Smooth muscle cell (in vitro differentiated cells): ENCODE data around the gene NIF3L1. TPM values are rescaled to one million over a fixed set of nuclear protein-coding genes. Genes with fewer than 3 reads are reported as not detected.

Experiments used
- DNase-seq: peaks from one replicate; lab custom pipeline; 2025; ENCODE audit not compliant: unreplicated experiment; lab: John Stamatoyannopoulos, UW
- H2AFZ ChIP-seq: fragments of 200-600 bp; sonication (generic); 2 replicates; pipeline ENCODE4 v1.6.0; 2016; ENCODE audit warnings: antibody characterized with exemption, low read depth, mild to moderate bottlenecking
- H3F3A ChIP-seq: fragments of 200-600 bp; sonication (generic); 2 replicates; pipeline ENCODE4 v1.6.0; 2017; ENCODE audit warnings: antibody characterized with exemption, low read depth
- H3K27ac ChIP-seq: fragments of 200-600 bp; sonication (generic); 2 replicates; pipeline ENCODE4 v1.5.1; 2016; ENCODE audit warnings: low read depth, mild to moderate bottlenecking
- H3K27me3 ChIP-seq: fragments of 200-600 bp; sonication (generic); 2 replicates; pipeline ENCODE4 v1.6.1; 2016; ENCODE audit warnings: low read depth, mild to moderate bottlenecking
- H3K36me3 ChIP-seq: fragments of 200-600 bp; sonication (generic); 2 replicates; pipeline ENCODE4 v1.5.1; 2016; ENCODE audit warnings: low read depth
- H3K4me1 ChIP-seq: fragments of 200-600 bp; sonication (generic); 2 replicates; pipeline ENCODE4 v1.5.1; 2016; ENCODE audit warnings: low read depth
- H3K4me2 ChIP-seq: fragments of 200-600 bp; sonication (generic); 2 replicates; pipeline ENCODE4 v1.6.0; 2016; ENCODE audit warnings: mild to moderate bottlenecking
- H3K4me3 ChIP-seq: fragments of 200-600 bp; sonication (generic); 2 replicates; pipeline ENCODE4 v1.5.1; 2016; ENCODE audit warnings: mild to moderate bottlenecking
- H3K79me2 ChIP-seq: fragments of 200-600 bp; sonication (generic); 2 replicates; pipeline ENCODE4 v1.6.0; 2016; ENCODE audit warnings: low read depth, mild to moderate bottlenecking
- H3K9ac ChIP-seq: fragments of 200-600 bp; sonication (generic); 2 replicates; pipeline ENCODE4 v1.6.0; 2016; ENCODE audit warnings: low read depth
- H3K9me3 ChIP-seq: fragments of 200-600 bp; sonication (generic); replicated peaks from 2 replicates; pipeline ENCODE4 v1.5.1; 2016; ENCODE audit warnings: low read depth
- H4K20me1 ChIP-seq: fragments of 200-600 bp; sonication (generic); 2 replicates; pipeline ENCODE4 v1.6.0; 2016; ENCODE audit warnings: low read depth
- CTCF ChIP-seq: fragments of 200-600 bp; sonication (generic); IDR thresholded peaks from 2 replicates; pipeline ENCODE4 v1.5.1; 2017; ENCODE audit warnings: borderline replicate concordance, mild to moderate bottlenecking, antibody characterized with exemption; ENCODE audit not compliant: insufficient read depth, poor library complexity, severe bottlenecking
- WGBS: methylation state at CpG from one replicate; pipeline ENCODE4 v1.1.7; 2016; ENCODE audit warnings: low lambda C conversion rate; 5-methylcytosine and 5-hydroxymethylcytosine counted together
- polyA plus RNA-seq: library from polyadenylated mRNA; unstranded; fragments of >200 nt; fragmentation: Nextera tagmentation; extraction: Ambion mirVana; gene quantifications from 2 replicates; pipeline ENCODE4 v1.2.1, GENCODE V29; 2016
- total RNA-seq: library from RNA; depleted of rRNA; stranded (reverse); fragments of >200 nt; gene quantifications from 2 replicates; pipeline ENCODE4 v1.2.3, GENCODE V29; 2014

Gene NIF3L1
- total and polyA plus RNA-seq, 2 experiments from 2014 or later, result 22.3 to 39.7 TPM

GRCh38 chr2:200850512-200851256 lies 38.5 kb upstream of the NIF3L1 start:
- no peak overlapping the region for H3K4me2 ChIP-seq
- TF ChIP-seq CTCF, result no peak
- H3K79me2 ChIP-seq, result peaks cover 4% of the 10 kb centered on the region
- no peaks in the 10 kb centered on the region for H3K4me1 ChIP-seq
- no peak overlapping the region for H3K9ac ChIP-seq
- DNase-seq, result no peak
- peaks cover 26% of the 10 kb centered on the region for H3K36me3 ChIP-seq
- H3K4me3 ChIP-seq, result no peak overlapping the region
- no peaks in the 10 kb centered on the region for H3K9me3 ChIP-seq
- H3K27me3 ChIP-seq, result no peaks in the 10 kb centered on the region
- no peak overlapping the region for H2AFZ ChIP-seq
- H3K27ac ChIP-seq, result no peak overlapping the region
- H3F3A ChIP-seq, result peaks cover 43% of the 10 kb centered on the region
- peaks cover 51% of the 10 kb centered on the region for H4K20me1 ChIP-seq
- 92% methylated on average over 14 of the region's 14 CpGs for WGBS

GRCh38 chr2:200851398-200852248 lies 37.5 kb upstream of the NIF3L1 start:
- Histone ChIP-seq H3K36me3 (peaks cover 33% of the 10 kb centered on the region), H4K20me1 (peaks cover 61% of the 10 kb centered on the region), H3K4me2 (no peak overlapping the region), H3F3A (peaks cover 49% of the 10 kb centered on the region), H2AFZ (no peak overlapping the region), H3K9ac (no peak overlapping the region), H3K27me3 (no peaks in the 10 kb centered on the region), H3K79me2 (peaks cover 9% of the 10 kb centered on the region), H3K4me1 (no peaks in the 10 kb centered on the region), H3K9me3 (no peaks in the 10 kb centered on the region), H3K4me3 (no peak overlapping the region), H3K27ac (no peak overlapping the region)
- no peak for TF ChIP-seq CTCF
- no peak for DNase-seq
- 99% methylated on average over 6 of the region's 6 CpGs for WGBS

- no peaks in the 10 kb centered on the region for H3K27me3 ChIP-seq
- H3F3A ChIP-seq, result peaks cover 59% of the 10 kb centered on the region
- WGBS, result 97% methylated on average over 2 of the region's 2 CpGs
- H3K27ac ChIP-seq, result no peak overlapping the region
- H3K36me3 ChIP-seq, result peaks cover 43% of the 10 kb centered on the region
- no peak for DNase-seq
- H3K4me1 ChIP-seq, result no peaks in the 10 kb centered on the region
- no peak overlapping the region for H3K4me2 ChIP-seq
- H3K4me3 ChIP-seq, result no peak overlapping the region
- no peak overlapping the region for H2AFZ ChIP-seq
- no peaks in the 10 kb centered on the region for H3K9me3 ChIP-seq
- H4K20me1 ChIP-seq, result peaks cover 70% of the 10 kb centered on the region
- TF ChIP-seq CTCF, result no peak
- peaks cover 19% of the 10 kb centered on the region for H3K79me2 ChIP-seq
- no peak overlapping the region for H3K9ac ChIP-seq
These were observed 36.6 kb upstream of the NIF3L1 start for GRCh38 chr2:200852605-200853004.
